Stomach (tissue), 4 donors: ENCODE results near the gene CD109.
"Not testable (repeated sequence)": the region's sequence is repeated elsewhere in the genome, so short reads cannot be mapped to it uniquely, and the experiment has no call there.

Experiments used
- CTCF ChIP-seq, 7 experiments: fragments of 450-650 bp in 4 of 7; fragments of 200-600 bp in 3 of 7; sonication (generic) in 3 of 7; IDR thresholded peaks; one replicate each; pipeline ENCODE4 v1.5.1; 2016 to 2019; ENCODE audit warnings: antibody characterized with exemption in 7 of 7, control low read depth in 2 of 7, mild to moderate bottlenecking in 1 of 7
- EP300 ChIP-seq: sonication (generic); formaldehyde crosslinking; IDR thresholded peaks from one replicate; pipeline ENCODE4 v1.6.1; 2017; ENCODE audit warnings: antibody characterized with exemption
- POLR2A ChIP-seq, 4 donors: fragments of 450-650 bp; IDR thresholded peaks; one replicate each; pipeline ENCODE4 v1.6.1; 2016; ENCODE audit warnings: antibody characterized with exemption in 4 of 4, control low read depth in 2 of 4, mild to moderate bottlenecking in 1 of 4, moderate library complexity in 1 of 4
- POLR2AphosphoS5 ChIP-seq, 3 donors: sonication (generic); formaldehyde crosslinking; IDR thresholded peaks; one replicate each; pipeline ENCODE4 v1.6.1; 2016; ENCODE audit warnings: antibody characterized with exemption in 3 of 3

GRCh38 chr6:73851048-73851447 lies 155.0 kb downstream of the CD109 start:
- not testable (repeated sequence) for TF ChIP-seq POLR2AphosphoS5 (IDR thresholded peaks at IDR 0.05); POLR2A (IDR thresholded peaks at IDR 0.05); CTCF (IDR thresholded peaks at IDR 0.05); EP300
